HK-2 (cell line): ENCODE measurements around the gene GUSB.

ENCODE experiments used
- DNase-seq: peaks from one replicate; pipeline ENCODE4 v3.0.0-alpha.2; 2018; ENCODE audit not compliant: unreplicated experiment

GUSB gene

GRCh38 chr7:65931685-65932084 lies 50.3 kb downstream of the GUSB start:
- no peak for DNase-seq

GRCh38 chr7:65927489-65928448 lies 54.2 kb downstream of the GUSB start:
- no peak for DNase-seq

GRCh38 chr7:65926588-65926987 lies 55.4 kb downstream of the GUSB start:
- no peak for DNase-seq

- DNase-seq: no peak
Measured at GRCh38 chr7:65925040-65925439, 57.0 kb downstream of the GUSB start.

- DNase-seq: no peak
Measured at GRCh38 chr7:65924193-65924592, 57.8 kb downstream of the GUSB start.

- no peak for DNase-seq
Measured at GRCh38 chr7:65923316-65923715, 58.7 kb downstream of the GUSB start.

- DNase-seq: no peak
Measured at GRCh38 chr7:65915921-65916657, 65.9 kb downstream of the GUSB start.

GRCh38 chr7:65912237-65912636 lies 69.8 kb downstream of the GUSB start:
- no peak for DNase-seq
